Measurements from ENCODE around the gene MAPRE3.

MAPRE3 gene

GRCh38 chr2:27042985-27043634, 72.7 kb downstream of the MAPRE3 start:
- DNase-seq, result peak; percentile 15

- no peak for DNase-seq
Observed at GRCh38 chr2:27049422-27050280, 79.2 kb downstream of the MAPRE3 start.

GRCh38 chr2:27050281-27050995, 80.0 kb downstream of the MAPRE3 start:
- DNase-seq, result peak; percentile 97

GRCh38 chr2:27050996-27051901, 80.8 kb downstream of the MAPRE3 start, which contains the start of gene AGBL5:
TSS of gene AGBL5 (plus strand) at chr2:27051668. CDS start at chr2:27052959, 1,291 bp downstream.
- DNase-seq, result peak; percentile 92

- no peak for DNase-seq
Observed at GRCh38 chr2:27051902-27052645, 81.6 kb downstream of the MAPRE3 start.

GRCh38 chr2:27053321-27053720, 82.9 kb downstream of the MAPRE3 start:
- DNase-seq, result no peak

- DNase-seq, result no peak
Observed at GRCh38 chr2:27053776-27054175, 83.3 kb downstream of the MAPRE3 start.

- no peak for DNase-seq
Observed at GRCh38 chr2:27054721-27055120, 84.3 kb downstream of the MAPRE3 start.

GRCh38 chr2:27057184-27057583, 86.7 kb downstream of the MAPRE3 start:
- no peak for DNase-seq

- DNase-seq, result no peak
Observed at GRCh38 chr2:27058210-27058609, 87.8 kb downstream of the MAPRE3 start.

- DNase-seq, result no peak
Observed at GRCh38 chr2:27059141-27059820, 88.8 kb downstream of the MAPRE3 start.

GRCh38 chr2:27060323-27060722, 89.9 kb downstream of the MAPRE3 start:
- DNase-seq, result no peak

GRCh38 chr2:27065128-27065527, 94.7 kb downstream of the MAPRE3 start:
- no peak for DNase-seq

GRCh38 chr2:27067385-27067784, 96.9 kb downstream of the MAPRE3 start:
- DNase-seq, result no peak

- no peak for DNase-seq
Observed at GRCh38 chr2:27069436-27069835, 99.0 kb downstream of the MAPRE3 start.

- no peak for DNase-seq
Observed at GRCh38 chr2:27069961-27070618, 99.7 kb downstream of the MAPRE3 start.

GRCh38 chr2:27070653-27071276, 100.3 kb downstream of the MAPRE3 start:
- DNase-seq, result no peak

- DNase-seq, result peak; percentile 93
Observed at GRCh38 chr2:27071277-27071989, 101.0 kb downstream of the MAPRE3 start, which contains the start of gene OST4. TSS of gene OST4 (minus strand) at chr2:27071654.

Measured in fibroblast of skin of right biceps (primary cell).